Measurements from ENCODE around the gene DENND1B.

DENND1B gene

DNA sequence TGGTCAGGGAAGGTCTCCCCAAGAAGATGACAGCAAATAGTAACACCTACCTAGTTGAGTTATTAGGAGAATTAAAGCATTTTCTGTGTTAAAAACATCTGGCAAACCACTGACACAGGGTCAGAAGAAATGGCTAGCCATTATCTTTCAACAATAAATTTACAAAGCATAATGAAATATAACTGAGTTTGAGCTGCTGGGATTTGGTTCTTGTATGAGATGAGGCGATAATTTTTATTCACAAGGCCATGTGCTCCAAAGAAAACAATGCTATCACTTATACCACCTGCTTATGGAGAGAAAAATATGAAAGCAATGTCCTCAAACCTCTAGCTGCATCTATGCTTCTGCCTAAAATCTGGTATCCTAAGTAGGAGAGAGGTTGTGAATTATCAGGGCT, 304.9 kb downstream of the DENND1B start:
- H2AFZ ChIP-seq (ENCODE audit: low read depth, low read length): no peak overlapping the region
- no peak for ATAC-seq (ENCODE audit: insufficient read depth, low read depth)
- H3K4me3 ChIP-seq (ENCODE audit: low read depth in 1 of 2, low read length in 2 of 2): no peak overlapping the region
- H3K27ac ChIP-seq (ENCODE audit: low read length): no peak overlapping the region
- no peaks in the 10 kb centered on the region for H3K27me3 ChIP-seq (ENCODE audit: insufficient read depth, low read length, poor library complexity)
- no peak for DNase-seq
- no peak for TF ChIP-seq EZH2 (IDR thresholded peaks at IDR 0.05; ENCODE audit: borderline replicate concordance, low read depth, low read length, severe bottlenecking)
- TF ChIP-seq, protein P1, sequence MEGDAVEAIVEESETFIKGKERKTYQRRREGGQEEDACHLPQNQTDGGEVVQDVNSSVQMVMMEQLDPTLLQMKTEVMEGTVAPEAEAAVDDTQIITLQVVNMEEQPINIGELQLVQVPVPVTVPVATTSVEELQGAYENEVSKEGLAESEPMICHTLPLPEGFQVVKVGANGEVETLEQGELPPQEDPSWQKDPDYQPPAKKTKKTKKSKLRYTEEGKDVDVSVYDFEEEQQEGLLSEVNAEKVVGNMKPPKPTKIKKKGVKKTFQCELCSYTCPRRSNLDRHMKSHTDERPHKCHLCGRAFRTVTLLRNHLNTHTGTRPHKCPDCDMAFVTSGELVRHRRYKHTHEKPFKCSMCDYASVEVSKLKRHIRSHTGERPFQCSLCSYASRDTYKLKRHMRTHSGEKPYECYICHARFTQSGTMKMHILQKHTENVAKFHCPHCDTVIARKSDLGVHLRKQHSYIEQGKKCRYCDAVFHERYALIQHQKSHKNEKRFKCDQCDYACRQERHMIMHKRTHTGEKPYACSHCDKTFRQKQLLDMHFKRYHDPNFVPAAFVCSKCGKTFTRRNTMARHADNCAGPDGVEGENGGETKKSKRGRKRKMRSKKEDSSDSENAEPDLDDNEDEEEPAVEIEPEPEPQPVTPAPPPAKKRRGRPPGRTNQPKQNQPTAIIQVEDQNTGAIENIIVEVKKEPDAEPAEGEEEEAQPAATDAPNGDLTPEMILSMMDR (IDR thresholded peaks at IDR 0.05; ENCODE audit: borderline replicate concordance, extremely low read depth, low read length, poor library complexity, severe bottlenecking): no peak
- H3K9ac ChIP-seq (ENCODE audit: low read depth, low read length): no peak overlapping the region
- H3K4me1 ChIP-seq (ENCODE audit: insufficient read depth, low read length): no peaks in the 10 kb centered on the region
- no peaks in the 10 kb centered on the region for H4K20me1 ChIP-seq (ENCODE audit: insufficient read depth, low read length)
- no peaks in the 10 kb centered on the region for H3K36me3 ChIP-seq (ENCODE audit: insufficient read depth, low read length)
- no peaks in the 10 kb centered on the region for H3K9me3 ChIP-seq (ENCODE audit: insufficient read depth, low read length, severe bottlenecking)
- H3K79me2 ChIP-seq (ENCODE audit: insufficient read depth, low read length): no peaks in the 10 kb centered on the region
- H3K4me2 ChIP-seq (ENCODE audit: insufficient read depth, low read length): no peak overlapping the region

DNA sequence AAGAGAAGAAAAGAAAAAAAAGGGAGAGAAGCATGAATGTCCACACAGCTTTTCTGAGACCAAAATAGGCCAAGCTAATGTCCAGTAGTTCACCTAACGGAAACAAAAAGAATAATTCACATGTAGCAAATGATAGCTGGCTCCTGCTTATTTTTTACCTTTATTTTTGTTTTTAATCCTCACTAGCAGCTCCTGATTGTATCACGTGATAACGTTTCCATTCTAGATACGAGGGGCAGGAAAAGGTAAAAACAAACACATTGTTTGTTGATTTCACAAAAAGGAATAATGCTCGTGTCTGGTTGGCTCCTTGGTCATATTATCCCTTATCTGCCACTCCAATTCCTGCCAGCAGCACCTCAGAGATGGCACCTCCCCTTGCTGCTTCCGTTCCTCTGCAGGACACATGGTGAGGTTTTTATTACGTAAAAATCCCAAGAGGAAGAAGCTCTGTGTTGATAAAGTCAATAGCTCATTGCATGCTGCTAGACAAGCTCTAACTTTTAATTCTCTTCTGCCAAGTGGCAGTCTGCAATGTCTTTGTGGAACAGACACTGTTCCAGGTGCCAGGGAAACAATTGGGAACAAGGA, 305.6 kb downstream of the DENND1B start:
- Histone ChIP-seq H3K4me1 (ENCODE audit: insufficient read depth, low read length) (no peaks in the 10 kb centered on the region), H3K4me3 (ENCODE audit: low read depth in 1 of 2, low read length in 2 of 2) (no peak overlapping the region), H4K20me1 (ENCODE audit: insufficient read depth, low read length) (no peaks in the 10 kb centered on the region), H3K27me3 (ENCODE audit: insufficient read depth, low read length, poor library complexity) (no peaks in the 10 kb centered on the region), H3K9me3 (ENCODE audit: insufficient read depth, low read length, severe bottlenecking) (no peaks in the 10 kb centered on the region), H3K79me2 (ENCODE audit: insufficient read depth, low read length) (no peaks in the 10 kb centered on the region), H3K36me3 (ENCODE audit: insufficient read depth, low read length) (no peaks in the 10 kb centered on the region), H3K4me2 (ENCODE audit: insufficient read depth, low read length) (no peak overlapping the region), H3K9ac (ENCODE audit: low read depth, low read length) (no peak overlapping the region), H2AFZ (ENCODE audit: low read depth, low read length) (0 out of 2 replicates have a peak overlapping the region, but pooled peaks have one; percentile 25), H3K27ac (ENCODE audit: low read length) (no peak overlapping the region)
- no peak for TF ChIP-seq EZH2 (IDR thresholded peaks at IDR 0.05; ENCODE audit: borderline replicate concordance, low read depth, low read length, severe bottlenecking)
- TF ChIP-seq, protein P1 (IDR thresholded peaks at IDR 0.05; ENCODE audit: borderline replicate concordance, extremely low read depth, low read length, poor library complexity, severe bottlenecking): no peak
- no peak for ATAC-seq (ENCODE audit: insufficient read depth, low read depth)
- no peak for DNase-seq

DNA sequence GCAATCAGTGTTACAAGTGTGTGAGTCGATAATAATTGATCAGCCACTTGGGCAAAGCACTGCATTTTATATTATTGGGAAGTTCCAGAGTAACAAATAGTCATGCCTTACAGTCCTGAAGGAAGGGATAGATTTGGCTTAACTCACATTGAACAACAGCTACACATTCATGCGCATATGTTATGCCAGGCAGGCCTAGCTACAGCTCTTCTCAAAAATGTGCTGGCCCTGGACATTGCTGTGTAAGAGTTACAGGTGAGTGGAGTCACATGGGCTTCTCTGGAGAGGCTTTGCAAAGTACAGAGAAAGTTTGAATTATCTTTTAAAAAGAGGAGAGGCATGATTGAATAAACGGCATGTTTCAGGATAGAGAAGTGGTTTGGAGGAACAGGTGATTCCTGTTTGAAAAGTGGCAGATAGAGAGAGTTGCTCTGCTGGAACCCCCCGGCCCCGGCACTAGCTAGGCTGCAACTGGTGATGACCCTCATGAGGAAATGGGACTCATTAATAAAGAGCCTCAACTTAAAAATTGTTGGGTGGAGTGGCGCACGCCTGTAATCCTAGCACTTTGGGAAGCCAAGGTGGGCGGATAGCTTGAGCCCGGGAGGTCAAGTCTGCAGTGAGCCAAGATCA, 306.6 kb downstream of the DENND1B start:
- ATAC-seq (ENCODE audit: insufficient read depth, low read depth): no peak

More for the DNA sequence above, 306.6 kb downstream of the DENND1B start:
- Histone ChIP-seq H3K27ac (ENCODE audit: low read length) (no peak overlapping the region), H3K79me2 (ENCODE audit: insufficient read depth, low read length) (no peaks in the 10 kb centered on the region), H3K36me3 (ENCODE audit: insufficient read depth, low read length) (no peaks in the 10 kb centered on the region), H4K20me1 (ENCODE audit: insufficient read depth, low read length) (no peaks in the 10 kb centered on the region), H3K4me3 (ENCODE audit: low read depth in 1 of 2, low read length in 2 of 2) (no peak overlapping the region), H3K9me3 (ENCODE audit: insufficient read depth, low read length, severe bottlenecking) (no peaks in the 10 kb centered on the region), H3K9ac (ENCODE audit: low read depth, low read length) (no peak overlapping the region), H3K27me3 (ENCODE audit: insufficient read depth, low read length, poor library complexity) (no peaks in the 10 kb centered on the region), H2AFZ (ENCODE audit: low read depth, low read length) (no peak overlapping the region), H3K4me2 (ENCODE audit: insufficient read depth, low read length) (no peak overlapping the region), H3K4me1 (ENCODE audit: insufficient read depth, low read length) (no peaks in the 10 kb centered on the region)
- no peak for DNase-seq
- TF ChIP-seq EZH2 (IDR thresholded peaks at IDR 0.05; ENCODE audit: borderline replicate concordance, low read depth, low read length, severe bottlenecking): no peak
- TF ChIP-seq, protein P1 (IDR thresholded peaks at IDR 0.05; ENCODE audit: borderline replicate concordance, extremely low read depth, low read length, poor library complexity, severe bottlenecking): no peak
